WI38 (cell line): ENCODE data around the gene TOR3A.

Experiments used
- H3K4me3 ChIP-seq: 2 replicates; pipeline ENCODE4 v1.5.1; 2011; ENCODE audit warnings: low read depth, mild to moderate bottlenecking, control low read depth, low read length
- TF ChIP-seq, protein P1 (sequence below): IDR thresholded peaks from 2 replicates; pipeline ENCODE4 v1.5.1; 2012; ENCODE audit warnings: low read depth, mild to moderate bottlenecking, control low read depth, low read length

The TOR3A gene

GRCh38 chr1:179143322-179143721 is 61.5 kb downstream of the TOR3A start:
- H3K4me3 ChIP-seq, result peak overlapping the region; percentile 19; the same call in 1 of the 2 replicates
- TF ChIP-seq, protein P1, sequence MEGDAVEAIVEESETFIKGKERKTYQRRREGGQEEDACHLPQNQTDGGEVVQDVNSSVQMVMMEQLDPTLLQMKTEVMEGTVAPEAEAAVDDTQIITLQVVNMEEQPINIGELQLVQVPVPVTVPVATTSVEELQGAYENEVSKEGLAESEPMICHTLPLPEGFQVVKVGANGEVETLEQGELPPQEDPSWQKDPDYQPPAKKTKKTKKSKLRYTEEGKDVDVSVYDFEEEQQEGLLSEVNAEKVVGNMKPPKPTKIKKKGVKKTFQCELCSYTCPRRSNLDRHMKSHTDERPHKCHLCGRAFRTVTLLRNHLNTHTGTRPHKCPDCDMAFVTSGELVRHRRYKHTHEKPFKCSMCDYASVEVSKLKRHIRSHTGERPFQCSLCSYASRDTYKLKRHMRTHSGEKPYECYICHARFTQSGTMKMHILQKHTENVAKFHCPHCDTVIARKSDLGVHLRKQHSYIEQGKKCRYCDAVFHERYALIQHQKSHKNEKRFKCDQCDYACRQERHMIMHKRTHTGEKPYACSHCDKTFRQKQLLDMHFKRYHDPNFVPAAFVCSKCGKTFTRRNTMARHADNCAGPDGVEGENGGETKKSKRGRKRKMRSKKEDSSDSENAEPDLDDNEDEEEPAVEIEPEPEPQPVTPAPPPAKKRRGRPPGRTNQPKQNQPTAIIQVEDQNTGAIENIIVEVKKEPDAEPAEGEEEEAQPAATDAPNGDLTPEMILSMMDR, result no peak

DNA sequence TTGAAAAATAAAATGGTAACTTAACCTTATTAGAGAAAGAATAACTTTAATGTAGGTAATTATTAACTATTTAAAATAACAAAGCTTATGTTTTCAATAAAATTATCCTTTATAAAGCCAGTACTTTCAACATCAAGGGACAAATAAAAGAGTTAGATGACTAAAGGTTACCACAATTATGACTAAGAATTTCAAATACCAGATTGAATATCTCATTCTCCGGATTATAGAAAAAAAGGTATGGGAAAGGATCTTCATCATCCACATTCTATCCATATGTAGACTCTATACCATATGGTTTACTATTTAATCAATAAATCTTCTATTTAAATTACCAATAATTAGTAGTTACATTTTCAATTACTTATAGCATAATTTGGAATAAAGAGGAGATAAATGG is 62.8 kb downstream of the TOR3A start:
- no peak overlapping the region for H3K4me3 ChIP-seq
- TF ChIP-seq, protein P1, result no peak

DNA sequence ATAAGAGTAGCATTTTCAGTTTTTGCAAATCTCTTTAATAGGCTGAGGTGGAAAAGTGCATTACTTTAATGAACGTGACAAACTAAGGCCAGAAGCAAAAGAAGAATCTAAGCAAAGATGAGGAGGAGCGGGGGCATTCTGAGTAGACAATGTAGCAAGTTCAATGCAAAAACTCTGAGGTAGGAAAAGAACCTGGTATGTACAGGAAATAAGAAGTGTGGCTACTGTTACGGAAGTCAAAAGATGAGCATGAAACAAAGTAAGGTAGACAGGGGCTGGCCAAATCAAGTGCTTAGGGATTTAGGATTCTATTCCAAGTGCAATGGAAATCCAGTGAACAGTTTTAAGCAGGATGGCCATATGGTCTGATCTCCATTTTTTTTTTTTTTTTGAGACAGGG is 63.7 kb downstream of the TOR3A start:
- TF ChIP-seq, protein P1, result no peak
- no peak overlapping the region for H3K4me3 ChIP-seq
